HG03097 (cell line): ENCODE results near the gene ACOT7.
"Not testable (repeated sequence)": the region's sequence is repeated elsewhere in the genome, so short reads cannot be mapped to it uniquely, and the experiment has no call there.

ENCODE experiments used
- ATAC-seq: cut with Tn5 transposase; IDR thresholded peaks from one replicate; pipeline ENCODE4 v1.9.1; 2021; ENCODE audit not compliant: unreplicated experiment, low FRiP score

ACOT7 gene

GRCh38 chr1:6241887-6242740 is 151.5 kb downstream of the ACOT7 start:
- no peak for ATAC-seq

GRCh38 chr1:6241107-6241886 is 152.3 kb downstream of the ACOT7 start:
- ATAC-seq = no peak

GRCh38 chr1:6239950-6240768 is 153.4 kb downstream of the ACOT7 start:
- no peak for ATAC-seq

GRCh38 chr1:6239213-6239752 is 154.3 kb downstream of the ACOT7 start:
- ATAC-seq = no peak

- ATAC-seq = no peak
These were observed 156.5 kb downstream of the ACOT7 start for GRCh38 chr1:6237093-6237492.

GRCh38 chr1:6235296-6235677 is 158.3 kb downstream of the ACOT7 start:
- ATAC-seq = peak; percentile 15

GRCh38 chr1:6234502-6235295 is 158.9 kb downstream of the ACOT7 start:
- ATAC-seq = no peak

- no peak for ATAC-seq
These were observed 160.2 kb downstream of the ACOT7 start for GRCh38 chr1:6233376-6233775.

- ATAC-seq = no peak
These were observed 167.9 kb downstream of the ACOT7 start for GRCh38 chr1:6225651-6226050.

- no peak for ATAC-seq
These were observed 168.8 kb downstream of the ACOT7 start for GRCh38 chr1:6224718-6225117.

- ATAC-seq = no peak
These were observed 169.9 kb downstream of the ACOT7 start for GRCh38 chr1:6223617-6224016.

GRCh38 chr1:6222636-6223035 is 170.9 kb downstream of the ACOT7 start:
- no peak for ATAC-seq

GRCh38 chr1:6221210-6221784 is 172.3 kb downstream of the ACOT7 start:
- ATAC-seq = no peak

- ATAC-seq = no peak
These were observed 173.3 kb downstream of the ACOT7 start for GRCh38 chr1:6220236-6220635.

GRCh38 chr1:6219641-6220040 is 173.9 kb downstream of the ACOT7 start:
- ATAC-seq = not testable (repeated sequence)

- ATAC-seq = no peak
These were observed 175.0 kb downstream of the ACOT7 start for GRCh38 chr1:6218375-6219164.
